SH-SY5Y (cell line): ENCODE data around the gene ZNF469.

Source experiments
- GATA2 ChIP-seq: IDR thresholded peaks from 2 replicates; pipeline ENCODE4 v1.6.1; 2011; ENCODE audit warnings: mild to moderate bottlenecking, low read depth, low read length
- GATA3 ChIP-seq: IDR thresholded peaks from 2 replicates; pipeline ENCODE4 v1.6.1; 2011; ENCODE audit warnings: low read depth, mild to moderate bottlenecking, low read length, moderate library complexity

GRCh38 chr16:88374736-88375135 lies 8.0 kb upstream of the ZNF469 start:
- TF ChIP-seq GATA2 (no peak), GATA3 (no peak)
